ENCODE results near the gene OSTF1. TPM values are rescaled to one million over a fixed set of nuclear protein-coding genes. Genes with fewer than 3 reads are reported as not detected.

The OSTF1 gene
- total and polyA plus RNA-seq, 2 donors (not counting 1 experiment from before 2014, with no cell fraction given) = 48.4 to 49.9 TPM

GRCh38 chr9:75061169-75061568 is 27.1 kb upstream of the OSTF1 start:
- Histone ChIP-seq H3K9ac (ENCODE audit: insufficient read depth, low read length) (no peak overlapping the region), H4K20me1 (ENCODE audit: control insufficient read depth, extremely low read depth, insufficient read depth, low read length) (no peaks in the 10 kb centered on the region)

GRCh38 chr9:75063556-75064305 is 24.6 kb upstream of the OSTF1 start:
- Histone ChIP-seq H4K20me1 (ENCODE audit: control insufficient read depth, extremely low read depth, insufficient read depth, low read length) (no peaks in the 10 kb centered on the region), H3K4me2 (ENCODE audit: extremely low read depth, insufficient read depth, low read length) (no peak overlapping the region), H3K4me3 (replicated peaks in 1 of 4; ENCODE audit: control extremely low read depth in 1 of 4, insufficient read depth in 1 of 4, low read depth in 3 of 4, low read length in 4 of 4) (no peak overlapping the region), H3K4me1 (ENCODE audit: control insufficient read depth, extremely low read depth, insufficient read depth, low read length) (peaks cover 7% of the 10 kb centered on the region), H3K27me3 (ENCODE audit: control insufficient read depth, insufficient read depth, low read length) (no peaks in the 10 kb centered on the region), H3K9ac (ENCODE audit: insufficient read depth, low read length) (no peak overlapping the region), H3K9me3 (ENCODE audit: control insufficient read depth, insufficient read depth, low read depth, low read length) (no peaks in the 10 kb centered on the region), H2AFZ (ENCODE audit: low read length) (no peak overlapping the region), H3K36me3 (ENCODE audit: control insufficient read depth, insufficient read depth, low read length) (no peaks in the 10 kb centered on the region), H3K79me2 (ENCODE audit: control insufficient read depth, insufficient read depth, low read length) (no peaks in the 10 kb centered on the region), H3K27ac (ENCODE audit: insufficient read depth, low read length) (no peak overlapping the region)
- TF ChIP-seq EZH2 (IDR thresholded peaks at IDR 0.05; ENCODE audit: low read length, missing control alignments) (no peak), CTCF (conservative IDR thresholded peaks at IDR 0.05 in 1 of 2, IDR thresholded peaks at IDR 0.05 in 1 of 2; ENCODE audit: low read depth in 1 of 2, low read length in 2 of 2) (no peak)
- peak; percentile 25 to 32 for DNase-seq (ENCODE audit: low read depth in 2 of 2)

More at GRCh38 chr9:75061169-75061568, 27.1 kb upstream of the OSTF1 start:
- peaks cover 7% of the 10 kb centered on the region for H3K4me1 ChIP-seq (ENCODE audit: control insufficient read depth, extremely low read depth, insufficient read depth, low read length)
- no peak overlapping the region for H2AFZ ChIP-seq (ENCODE audit: low read length)
- H3K9me3 ChIP-seq (ENCODE audit: control insufficient read depth, insufficient read depth, low read depth, low read length) = no peaks in the 10 kb centered on the region
- no peak overlapping the region for H3K4me3 ChIP-seq (replicated peaks in 1 of 4; ENCODE audit: control extremely low read depth in 1 of 4, insufficient read depth in 1 of 4, low read depth in 3 of 4, low read length in 4 of 4)
- no peak overlapping the region for H3K27ac ChIP-seq (ENCODE audit: insufficient read depth, low read length)
- no peak for DNase-seq (ENCODE audit: low read depth in 2 of 2)
- no peak for TF ChIP-seq EZH2 (IDR thresholded peaks at IDR 0.05; ENCODE audit: low read length, missing control alignments)
- no peak for TF ChIP-seq CTCF (conservative IDR thresholded peaks at IDR 0.05 in 1 of 2, IDR thresholded peaks at IDR 0.05 in 1 of 2; ENCODE audit: low read depth in 1 of 2, low read length in 2 of 2)
- no peaks in the 10 kb centered on the region for H3K79me2 ChIP-seq (ENCODE audit: control insufficient read depth, insufficient read depth, low read length)
- H3K36me3 ChIP-seq (ENCODE audit: control insufficient read depth, insufficient read depth, low read length) = no peaks in the 10 kb centered on the region
- H3K4me2 ChIP-seq (ENCODE audit: extremely low read depth, insufficient read depth, low read length) = no peak overlapping the region
- no peaks in the 10 kb centered on the region for H3K27me3 ChIP-seq (ENCODE audit: control insufficient read depth, insufficient read depth, low read length)

- H3K79me2 ChIP-seq (ENCODE audit: control insufficient read depth, insufficient read depth, low read length) = no peaks in the 10 kb centered on the region
- H3K9me3 ChIP-seq (ENCODE audit: control insufficient read depth, insufficient read depth, low read depth, low read length) = no peaks in the 10 kb centered on the region
- H3K4me1 ChIP-seq (ENCODE audit: control insufficient read depth, extremely low read depth, insufficient read depth, low read length) = peaks cover 7% of the 10 kb centered on the region
- no peak overlapping the region for H3K4me3 ChIP-seq (replicated peaks in 1 of 4; ENCODE audit: control extremely low read depth in 1 of 4, insufficient read depth in 1 of 4, low read depth in 3 of 4, low read length in 4 of 4)
- H4K20me1 ChIP-seq (ENCODE audit: control insufficient read depth, extremely low read depth, insufficient read depth, low read length) = no peaks in the 10 kb centered on the region
- H3K36me3 ChIP-seq (ENCODE audit: control insufficient read depth, insufficient read depth, low read length) = no peaks in the 10 kb centered on the region
- peak; percentile 58 to 62 for DNase-seq (ENCODE audit: low read depth in 2 of 2)
- H3K4me2 ChIP-seq (ENCODE audit: extremely low read depth, insufficient read depth, low read length) = peak overlapping the region; percentile 58
- TF ChIP-seq EZH2 (IDR thresholded peaks at IDR 0.05; ENCODE audit: low read length, missing control alignments) (no peak), CTCF (conservative IDR thresholded peaks at IDR 0.05 in 1 of 2, IDR thresholded peaks at IDR 0.05 in 1 of 2; ENCODE audit: low read depth in 1 of 2, low read length in 2 of 2) (no peak)
- H3K9ac ChIP-seq (ENCODE audit: insufficient read depth, low read length) = no peak overlapping the region
- H3K27me3 ChIP-seq (ENCODE audit: control insufficient read depth, insufficient read depth, low read length) = no peaks in the 10 kb centered on the region
- H3K27ac ChIP-seq (ENCODE audit: insufficient read depth, low read length) = no peak overlapping the region
- H2AFZ ChIP-seq (ENCODE audit: low read length) = no peak overlapping the region
Observed at GRCh38 chr9:75064307-75065025, 23.8 kb upstream of the OSTF1 start.
